Measurements from ENCODE around the gene ASIC2. TPM values are rescaled to one million over a fixed set of nuclear protein-coding genes. Genes with fewer than 3 reads are reported as not detected.

Gene ASIC2
- total and polyA plus RNA-seq, 10 donors = not detected

- WGBS, 5 donors = 59 to 70% (median 67%) methylated on average over 8 of the region's 8 CpGs
These were observed 128.8 kb downstream of the ASIC2 start for GRCh38 chr17:33164169-33164881.

GRCh38 chr17:33163533-33164168 lies 129.4 kb downstream of the ASIC2 start:
- H3K27me3 ChIP-seq (replicated peaks in 1 of 7) = peaks cover 0 to 31% (median 0%) of the 10 kb centered on the region in 7 donors
- intact Hi-C loops (cut with DNase I; ENCODE audit: low total_unique reads) = no loop called here
- no peaks in the 10 kb centered on the region for H3K9me3 ChIP-seq
- TF ChIP-seq, protein P1, sequence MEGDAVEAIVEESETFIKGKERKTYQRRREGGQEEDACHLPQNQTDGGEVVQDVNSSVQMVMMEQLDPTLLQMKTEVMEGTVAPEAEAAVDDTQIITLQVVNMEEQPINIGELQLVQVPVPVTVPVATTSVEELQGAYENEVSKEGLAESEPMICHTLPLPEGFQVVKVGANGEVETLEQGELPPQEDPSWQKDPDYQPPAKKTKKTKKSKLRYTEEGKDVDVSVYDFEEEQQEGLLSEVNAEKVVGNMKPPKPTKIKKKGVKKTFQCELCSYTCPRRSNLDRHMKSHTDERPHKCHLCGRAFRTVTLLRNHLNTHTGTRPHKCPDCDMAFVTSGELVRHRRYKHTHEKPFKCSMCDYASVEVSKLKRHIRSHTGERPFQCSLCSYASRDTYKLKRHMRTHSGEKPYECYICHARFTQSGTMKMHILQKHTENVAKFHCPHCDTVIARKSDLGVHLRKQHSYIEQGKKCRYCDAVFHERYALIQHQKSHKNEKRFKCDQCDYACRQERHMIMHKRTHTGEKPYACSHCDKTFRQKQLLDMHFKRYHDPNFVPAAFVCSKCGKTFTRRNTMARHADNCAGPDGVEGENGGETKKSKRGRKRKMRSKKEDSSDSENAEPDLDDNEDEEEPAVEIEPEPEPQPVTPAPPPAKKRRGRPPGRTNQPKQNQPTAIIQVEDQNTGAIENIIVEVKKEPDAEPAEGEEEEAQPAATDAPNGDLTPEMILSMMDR (IDR thresholded peaks at IDR 0.05 in 8 of 11, conservative IDR thresholded peaks at IDR 0.05 in 3 of 11) = no peak
- TF ChIP-seq POLR2A (IDR thresholded peaks at IDR 0.05) = no peak
- TF ChIP-seq POLR2AphosphoS5 (IDR thresholded peaks at IDR 0.05) = no peak
- no peaks in the 10 kb centered on the region for H3K4me1 ChIP-seq
- H3K4me3 ChIP-seq = no peak overlapping the region
- WGBS, 5 donors = 74 to 88% (median 82%) methylated on average over 10 of the region's 10 CpGs
- H3K27ac ChIP-seq = no peak overlapping the region
- no peak for DNase-seq
- H3K36me3 ChIP-seq = no peaks in the 10 kb centered on the region

More at GRCh38 chr17:33164169-33164881, 128.8 kb downstream of the ASIC2 start:
- intact Hi-C loops (cut with DNase I; ENCODE audit: low total_unique reads) = no loop called here
- no peak overlapping the region for H3K27ac ChIP-seq
- H3K9me3 ChIP-seq = no peaks in the 10 kb centered on the region
- no peaks in the 10 kb centered on the region for H3K4me1 ChIP-seq
- DNase-seq = no peak
- no peak overlapping the region for H3K4me3 ChIP-seq
- peaks cover 0 to 34% (median 0%) of the 10 kb centered on the region in 7 donors for H3K27me3 ChIP-seq (replicated peaks in 1 of 7)
- H3K36me3 ChIP-seq = no peaks in the 10 kb centered on the region
- TF ChIP-seq, protein P1 (IDR thresholded peaks at IDR 0.05 in 8 of 11, conservative IDR thresholded peaks at IDR 0.05 in 3 of 11) = no peak
- TF ChIP-seq POLR2AphosphoS5 (IDR thresholded peaks at IDR 0.05) (no peak), POLR2A (IDR thresholded peaks at IDR 0.05) (no peak)

DNA sequence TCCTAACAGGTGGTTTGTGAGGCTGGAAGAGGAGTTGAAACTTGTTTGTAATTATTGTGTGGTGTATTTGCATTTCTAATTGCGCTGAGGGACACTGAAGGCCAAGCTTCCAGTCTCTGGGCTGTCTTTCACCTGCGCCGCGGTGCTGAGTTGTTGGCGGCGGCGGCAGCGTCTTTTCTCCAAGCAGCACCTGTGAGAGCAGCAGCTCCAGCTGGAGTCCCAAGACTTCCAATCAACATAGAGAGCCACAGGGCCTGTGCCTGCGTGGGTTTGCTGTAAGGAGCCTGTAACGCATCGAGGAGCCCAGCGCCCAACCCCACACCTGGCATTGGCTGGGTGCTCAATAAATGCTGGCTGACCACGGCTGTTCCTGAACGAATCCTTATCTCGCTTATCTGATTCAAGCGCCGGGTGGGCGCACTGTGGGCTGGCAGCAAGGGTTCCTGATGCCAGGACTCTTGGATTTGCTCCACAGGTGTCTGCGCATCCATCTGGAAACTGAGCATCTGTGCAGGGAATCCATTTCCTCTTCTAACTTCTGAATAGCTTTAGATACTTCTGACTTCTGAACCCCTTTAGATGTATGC lies 138.1 kb downstream of the ASIC2 start:
- peaks cover 0 to 34% (median 0%) of the 10 kb centered on the region in 7 donors for H3K27me3 ChIP-seq (replicated peaks in 1 of 7)
- DNase-seq = no peak
- H3K9me3 ChIP-seq = no peaks in the 10 kb centered on the region
- H3K4me3 ChIP-seq = no peak overlapping the region
- H3K27ac ChIP-seq = no peak overlapping the region
- no peaks in the 10 kb centered on the region for H3K36me3 ChIP-seq
- no peaks in the 10 kb centered on the region for H3K4me1 ChIP-seq
- intact Hi-C loops (cut with DNase I; ENCODE audit: low total_unique reads) = no loop called here
- WGBS, 5 donors = 79 to 83% (median 82%) methylated on average over 19 of the region's 19 CpGs
- TF ChIP-seq POLR2A (IDR thresholded peaks at IDR 0.05) (no peak), POLR2AphosphoS5 (IDR thresholded peaks at IDR 0.05) (no peak)
- TF ChIP-seq, protein P1 (IDR thresholded peaks at IDR 0.05 in 8 of 11, conservative IDR thresholded peaks at IDR 0.05 in 3 of 11) = no peak

GRCh38 chr17:33152783-33153182 lies 140.3 kb downstream of the ASIC2 start:
- Histone ChIP-seq H3K36me3 (no peaks in the 10 kb centered on the region), H3K27ac (no peak overlapping the region), H3K27me3 (replicated peaks in 1 of 7) (peaks cover 0 to 21% (median 0%) of the 10 kb centered on the region in 7 donors), H3K4me3 (no peak overlapping the region), H3K9me3 (no peaks in the 10 kb centered on the region), H3K4me1 (no peaks in the 10 kb centered on the region)
- WGBS, 5 donors = 26 to 38% (median 29%) methylated on average over 7 of the region's 7 CpGs
- no peak for DNase-seq
- TF ChIP-seq, protein P1 (IDR thresholded peaks at IDR 0.05 in 8 of 11, conservative IDR thresholded peaks at IDR 0.05 in 3 of 11) = no peak
- TF ChIP-seq POLR2A (IDR thresholded peaks at IDR 0.05) (no peak), POLR2AphosphoS5 (IDR thresholded peaks at IDR 0.05) (no peak)
- intact Hi-C loops (cut with DNase I; ENCODE audit: low total_unique reads) = no loop called here
